Glutamatergic neuron (in vitro differentiated cells): ENCODE data around the gene IL1B. TPM values are rescaled to one million over a fixed set of nuclear protein-coding genes. Genes with fewer than 3 reads are reported as not detected.

Source experiments
- DNase-seq: peaks from one replicate; pipeline ENCODE4 v3.0.0; 2022
- H3K27ac Mint-ChIP-seq: one replicate; pipeline ENCODE4 v1.8.0; 2020; ENCODE audit warnings: mild to moderate bottlenecking, mixed read lengths, inconsistent platforms; ENCODE audit not compliant: unreplicated experiment
- H3K27me3 Mint-ChIP-seq: one replicate; pipeline ENCODE4 v1.8.0; 2020; ENCODE audit warnings: mild to moderate bottlenecking, moderate library complexity, mixed read lengths, inconsistent platforms; ENCODE audit not compliant: unreplicated experiment
- H3K36me3 Mint-ChIP-seq: one replicate; pipeline ENCODE4 v1.8.0; 2020; ENCODE audit warnings: mild to moderate bottlenecking, mixed read lengths, inconsistent platforms; ENCODE audit not compliant: unreplicated experiment
- H3K4me1 Mint-ChIP-seq: one replicate; pipeline ENCODE4 v1.8.0; 2020; ENCODE audit warnings: mild to moderate bottlenecking, low read depth, mixed read lengths, inconsistent platforms; ENCODE audit not compliant: unreplicated experiment
- H3K4me3 Mint-ChIP-seq: one replicate; pipeline ENCODE4 v1.8.0; 2020; ENCODE audit warnings: mild to moderate bottlenecking, mixed read lengths, inconsistent platforms; ENCODE audit not compliant: unreplicated experiment
- H3K9me3 Mint-ChIP-seq: one replicate; pipeline ENCODE4 v1.8.0; 2020; ENCODE audit warnings: mild to moderate bottlenecking, moderate library complexity, mixed read lengths, inconsistent platforms; ENCODE audit not compliant: unreplicated experiment
- CTCF ChIP-seq: fragments of 200-600 bp; sonication (generic); IDR thresholded peaks from one replicate; pipeline ENCODE4 v1.5.0; 2021; ENCODE audit not compliant: partially characterized antibody, unreplicated experiment
- total RNA-seq: library from RNA; stranded (reverse); fragmentation: NEBNext Ultra II Directional; extraction: Animal tissue kit (Norgen Biotek cat#: 25700); gene quantifications from one replicate; pipeline ENCODE4 v1.2.1, GENCODE V29; 2021; ENCODE audit not compliant: unreplicated experiment

Gene IL1B
- total RNA-seq, 1 donor from 2014 or later = not detected

DNA sequence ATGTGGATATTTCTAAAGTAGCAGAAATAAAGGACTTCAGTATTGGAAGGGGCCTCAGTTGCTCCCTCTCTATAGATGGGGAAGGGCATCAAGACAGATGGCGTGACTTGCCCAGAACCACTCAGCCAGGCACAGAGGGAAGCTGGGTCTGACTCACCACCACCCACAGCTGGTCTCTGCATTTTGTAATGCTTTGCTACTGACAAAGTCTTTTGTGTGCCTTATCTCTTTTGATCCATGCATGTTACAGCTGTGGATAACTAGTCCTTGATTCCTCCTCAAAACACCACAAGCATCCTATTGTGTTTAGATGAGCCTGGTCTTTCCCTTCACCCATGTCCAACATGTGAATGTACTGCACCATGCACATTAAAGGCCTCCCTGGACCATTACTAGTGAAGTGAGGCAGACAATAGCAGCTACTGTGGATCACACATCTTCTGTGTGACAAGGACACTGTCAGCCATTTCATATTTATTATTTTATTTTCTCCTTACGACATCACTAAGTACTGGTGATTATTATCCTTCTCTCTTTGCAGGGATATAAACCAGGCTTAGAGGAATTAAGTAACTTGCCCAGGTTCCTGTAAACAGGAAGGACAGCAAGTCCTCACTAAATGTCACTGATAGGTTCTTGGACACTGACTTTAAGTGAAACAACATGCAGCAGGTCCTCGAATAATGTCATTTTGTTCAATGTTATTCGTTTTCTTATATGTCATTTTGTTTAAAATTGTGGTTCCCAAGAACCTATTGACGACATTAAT, 44.8 kb upstream of the IL1B start:
- Mint-ChIP-seq H3K4me3 (no peak overlapping the region), H3K27ac (no peak overlapping the region), H3K27me3 (no peaks in the 10 kb centered on the region), H3K36me3 (no peaks in the 10 kb centered on the region), H3K9me3 (peaks cover 4% of the 10 kb centered on the region), H3K4me1 (no peaks in the 10 kb centered on the region)
- no peak for DNase-seq
- TF ChIP-seq CTCF = no peak

GRCh38 chr2:112880696-112881095, 44.1 kb upstream of the IL1B start:
- H3K9me3 Mint-ChIP-seq = peaks cover 4% of the 10 kb centered on the region
- no peak for DNase-seq
- no peak overlapping the region for H3K27ac Mint-ChIP-seq
- H3K4me1 Mint-ChIP-seq = no peaks in the 10 kb centered on the region
- H3K27me3 Mint-ChIP-seq = no peaks in the 10 kb centered on the region
- H3K36me3 Mint-ChIP-seq = no peaks in the 10 kb centered on the region
- TF ChIP-seq CTCF = no peak
- H3K4me3 Mint-ChIP-seq = no peak overlapping the region

- Mint-ChIP-seq H3K4me1 (no peaks in the 10 kb centered on the region), H3K36me3 (no peaks in the 10 kb centered on the region), H3K27me3 (no peaks in the 10 kb centered on the region), H3K4me3 (no peak overlapping the region), H3K9me3 (peaks cover 4% of the 10 kb centered on the region), H3K27ac (no peak overlapping the region)
- no peak for TF ChIP-seq CTCF
- no peak for DNase-seq
Measured at GRCh38 chr2:112880091-112880531, 43.5 kb upstream of the IL1B start.

- no peak for DNase-seq
- Mint-ChIP-seq H3K27ac (no peak overlapping the region), H3K4me1 (no peaks in the 10 kb centered on the region), H3K4me3 (no peak overlapping the region), H3K9me3 (peaks cover 4% of the 10 kb centered on the region), H3K27me3 (no peaks in the 10 kb centered on the region), H3K36me3 (no peaks in the 10 kb centered on the region)
- TF ChIP-seq CTCF = no peak
Measured at GRCh38 chr2:112879491-112880041, 43.0 kb upstream of the IL1B start.

DNA sequence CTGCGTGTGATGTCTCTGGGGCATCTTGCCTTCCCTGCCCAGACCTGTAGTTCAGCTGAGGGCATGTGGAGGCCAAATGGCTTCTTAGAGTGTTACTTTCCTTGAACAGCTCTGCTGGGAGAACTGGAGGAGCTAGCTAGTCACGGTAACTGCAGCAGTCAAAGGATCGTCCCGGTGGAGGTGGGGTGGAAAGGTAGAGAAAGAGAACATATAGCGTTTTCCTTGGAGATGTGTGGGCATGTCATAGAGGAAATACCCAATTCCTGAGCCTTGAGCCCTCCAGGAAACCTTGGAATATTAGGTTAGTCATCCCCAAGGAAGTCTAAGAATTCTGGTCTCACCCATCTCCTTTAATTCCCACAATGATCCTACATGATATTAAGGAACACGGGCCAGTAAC, 40.8 kb upstream of the IL1B start:
- no peaks in the 10 kb centered on the region for H3K36me3 Mint-ChIP-seq
- no peak overlapping the region for H3K27ac Mint-ChIP-seq
- H3K4me1 Mint-ChIP-seq = no peaks in the 10 kb centered on the region
- no peak for TF ChIP-seq CTCF
- no peak for DNase-seq
- H3K9me3 Mint-ChIP-seq = peaks cover 6% of the 10 kb centered on the region
- H3K27me3 Mint-ChIP-seq = no peaks in the 10 kb centered on the region
- no peak overlapping the region for H3K4me3 Mint-ChIP-seq
